SK-N-MC (cell line): ENCODE measurements around the gene AREL1.

Experiments used
- EZH2 ChIP-seq: fragments of 200-600 bp; sonication (generic); IDR thresholded peaks from one replicate; pipeline ENCODE4 v1.6.1; 2017; ENCODE audit warnings: antibody characterized with exemption
- FOXP2 ChIP-seq: optimal IDR thresholded peaks from 2 replicates; pipeline ENCODE3; 2011; ENCODE audit warnings: mild to moderate bottlenecking, moderate library complexity; ENCODE audit not compliant: insufficient read depth; ENCODE audit errors: extremely low read length, control extremely low read depth
- POLR2AphosphoS5 ChIP-seq: IDR thresholded peaks from 2 replicates; pipeline ENCODE4 v1.6.1; 2012; ENCODE audit warnings: mild to moderate bottlenecking, low read depth, low read length, borderline replicate concordance

GRCh38 chr14:74645756-74646470 is 67.0 kb downstream of the AREL1 start:
- TF ChIP-seq EZH2 (no peak), POLR2AphosphoS5 (no peak), FOXP2 (no peak)
